Astrocyte (in vitro differentiated cells and primary cell): Measurements from ENCODE around the gene ARID5B.

Experiments used
- EZH2 ChIP-seq: IDR thresholded peaks from 2 replicates; pipeline ENCODE4 v1.6.1; 2012; ENCODE audit warnings: mild to moderate bottlenecking, low read length, inconsistent platforms; ENCODE audit not compliant: insufficient read depth
- TF ChIP-seq, protein P1 (sequence below): IDR thresholded peaks from 2 replicates; pipeline ENCODE4 v1.5.1; 2011; ENCODE audit warnings: low read depth, mild to moderate bottlenecking, inconsistent platforms, low read length, moderate library complexity; ENCODE audit not compliant: insufficient read depth

- no peak for TF ChIP-seq EZH2
- TF ChIP-seq, protein P1, sequence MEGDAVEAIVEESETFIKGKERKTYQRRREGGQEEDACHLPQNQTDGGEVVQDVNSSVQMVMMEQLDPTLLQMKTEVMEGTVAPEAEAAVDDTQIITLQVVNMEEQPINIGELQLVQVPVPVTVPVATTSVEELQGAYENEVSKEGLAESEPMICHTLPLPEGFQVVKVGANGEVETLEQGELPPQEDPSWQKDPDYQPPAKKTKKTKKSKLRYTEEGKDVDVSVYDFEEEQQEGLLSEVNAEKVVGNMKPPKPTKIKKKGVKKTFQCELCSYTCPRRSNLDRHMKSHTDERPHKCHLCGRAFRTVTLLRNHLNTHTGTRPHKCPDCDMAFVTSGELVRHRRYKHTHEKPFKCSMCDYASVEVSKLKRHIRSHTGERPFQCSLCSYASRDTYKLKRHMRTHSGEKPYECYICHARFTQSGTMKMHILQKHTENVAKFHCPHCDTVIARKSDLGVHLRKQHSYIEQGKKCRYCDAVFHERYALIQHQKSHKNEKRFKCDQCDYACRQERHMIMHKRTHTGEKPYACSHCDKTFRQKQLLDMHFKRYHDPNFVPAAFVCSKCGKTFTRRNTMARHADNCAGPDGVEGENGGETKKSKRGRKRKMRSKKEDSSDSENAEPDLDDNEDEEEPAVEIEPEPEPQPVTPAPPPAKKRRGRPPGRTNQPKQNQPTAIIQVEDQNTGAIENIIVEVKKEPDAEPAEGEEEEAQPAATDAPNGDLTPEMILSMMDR: no peak
These were observed 191.0 kb downstream of the ARID5B start for GRCh38 chr10:62092301-62093030.
